Measurements from ENCODE around the gene EPB41L3. TPM values are rescaled to one million over a fixed set of nuclear protein-coding genes. Genes with fewer than 3 reads are reported as not detected.
"Not testable (repeated sequence)": the region's sequence is repeated elsewhere in the genome, so short reads cannot be mapped to it uniquely, and the experiment has no call there.

EPB41L3 gene
- total RNA-seq, 1 experiment from 2014 or later, result 0.36 TPM

GRCh38 chr18:5574843-5575242 lies 31.0 kb upstream of the EPB41L3 start:
- intact Hi-C loops (cut with micrococcal nuclease; ENCODE audit: unreplicated experiment) (no loop called here), in situ Hi-C loops (cut with HindIII; ENCODE audit: low pct_unique_long_range_greater_than_20kb, low sequenced_read_pairs) (no loop called here)
- ATAC-seq (no peak), DNase-seq (ENCODE audit: low read depth, low spot score) (no peak)
- H3K27ac ChIP-seq (ENCODE audit: low read length), result no peak overlapping the region
- POLR2A ChIA-PET, result no interaction called here
- H3K36me3 ChIP-seq (ENCODE audit: control insufficient read depth, insufficient read depth, low read length), result no peaks in the 10 kb centered on the region
- no TSS peak for BruUV-seq (replicated peaks)
- TF ChIP-seq REST (IDR thresholded peaks at IDR 0.05; ENCODE audit: insufficient read depth in 1 of 2, low read depth in 2 of 2, low read length in 1 of 2), result no peak
- no peak for TF ChIP-seq TCF7L2 (IDR thresholded peaks at IDR 0.05; ENCODE audit: low read depth, low read length)
- no peak for TF ChIP-seq SIN3A (IDR thresholded peaks at IDR 0.05; ENCODE audit: borderline replicate concordance, insufficient read depth, low read depth, low read length)
- TF ChIP-seq POLR2AphosphoS5 (IDR thresholded peaks at IDR 0.05; ENCODE audit: low read depth, low read length), result no peak
- no peak for TF ChIP-seq CTCF (IDR thresholded peaks at IDR 0.05)
- H3K4me3 ChIP-seq (ENCODE audit: low read depth in 2 of 2, low read length in 2 of 2), result no peak overlapping the region
- no peaks in the 10 kb centered on the region for H3K4me1 ChIP-seq (ENCODE audit: control insufficient read depth, insufficient read depth, low read length)
- no peaks in the 10 kb centered on the region for H3K9me3 ChIP-seq (ENCODE audit: control insufficient read depth, insufficient read depth, low read depth, low read length)
- no peaks in the 10 kb centered on the region for H3K27me3 ChIP-seq (ENCODE audit: control insufficient read depth, insufficient read depth, low read length)
- CTCF ChIA-PET, result interaction anchor here (0.6 kb wide), 1 partner anchor 278 kb away, joined by 10 read pairs; no protein-coding TSS in a partner anchor

GRCh38 chr18:5571666-5572065 lies 27.9 kb upstream of the EPB41L3 start:
- no peaks in the 10 kb centered on the region for H3K27me3 ChIP-seq (ENCODE audit: control insufficient read depth, insufficient read depth, low read length)
- H3K9me3 ChIP-seq (ENCODE audit: control insufficient read depth, insufficient read depth, low read depth, low read length), result no peaks in the 10 kb centered on the region
- H3K27ac ChIP-seq (ENCODE audit: low read length), result no peak overlapping the region
- ChIA-PET CTCF (no interaction called here), POLR2A (no interaction called here)
- DNase-seq (ENCODE audit: low read depth, low spot score) (no peak), ATAC-seq (no peak)
- H3K4me3 ChIP-seq (ENCODE audit: low read depth in 2 of 2, low read length in 2 of 2), result no peak overlapping the region
- BruUV-seq (replicated peaks), result no TSS peak
- TF ChIP-seq CTCF (IDR thresholded peaks at IDR 0.05) (no peak), REST (IDR thresholded peaks at IDR 0.05; ENCODE audit: insufficient read depth in 1 of 2, low read depth in 2 of 2, low read length in 1 of 2) (no peak), TCF7L2 (IDR thresholded peaks at IDR 0.05; ENCODE audit: low read depth, low read length) (no peak), POLR2AphosphoS5 (IDR thresholded peaks at IDR 0.05; ENCODE audit: low read depth, low read length) (no peak), SIN3A (IDR thresholded peaks at IDR 0.05; ENCODE audit: borderline replicate concordance, insufficient read depth, low read depth, low read length) (no peak)
- in situ Hi-C loops (cut with HindIII; ENCODE audit: low pct_unique_long_range_greater_than_20kb, low sequenced_read_pairs) (no loop called here), intact Hi-C loops (cut with micrococcal nuclease; ENCODE audit: unreplicated experiment) (no loop called here)
- no peaks in the 10 kb centered on the region for H3K36me3 ChIP-seq (ENCODE audit: control insufficient read depth, insufficient read depth, low read length)
- no peaks in the 10 kb centered on the region for H3K4me1 ChIP-seq (ENCODE audit: control insufficient read depth, insufficient read depth, low read length)

- ATAC-seq; H3K9me3 ChIP-seq (ENCODE audit: control insufficient read depth, insufficient read depth, low read depth, low read length); DNase-seq (ENCODE audit: low read depth, low spot score); in situ Hi-C loops (cut with HindIII; ENCODE audit: low pct_unique_long_range_greater_than_20kb, low sequenced_read_pairs); H3K27me3 ChIP-seq (ENCODE audit: control insufficient read depth, insufficient read depth, low read length); H3K4me1 ChIP-seq (ENCODE audit: control insufficient read depth, insufficient read depth, low read length); H3K36me3 ChIP-seq (ENCODE audit: control insufficient read depth, insufficient read depth, low read length); BruUV-seq (replicated peaks); H3K4me3 ChIP-seq (ENCODE audit: low read depth in 2 of 2, low read length in 2 of 2); H3K27ac ChIP-seq (ENCODE audit: low read length); intact Hi-C loops (cut with micrococcal nuclease; ENCODE audit: unreplicated experiment); CTCF ChIA-PET: not testable (repeated sequence)
- POLR2A ChIA-PET, result interaction anchor here (0.7 kb wide), 1 partner anchor 356 kb away, joined by 3 read pairs; no protein-coding TSS in a partner anchor
These were observed 26.8 kb upstream of the EPB41L3 start for GRCh38 chr18:5570613-5571012.
